ENCODE data around the gene UBXN11.
A peak's percentile ranks its signal among the peaks of the same experiment; 100 is the strongest.

UBXN11 gene

GRCh38 chr1:26345718-26346117 lies 39.3 kb upstream of the UBXN11 start:
- TF ChIP-seq POLR2AphosphoS5 (IDR thresholded peaks at IDR 0.05; ENCODE audit: low read depth, low read length), result no peak
- no peak for TF ChIP-seq TAF1 (IDR thresholded peaks at IDR 0.05; ENCODE audit: borderline replicate concordance, insufficient read depth, low read length)
- TF ChIP-seq, protein P1, sequence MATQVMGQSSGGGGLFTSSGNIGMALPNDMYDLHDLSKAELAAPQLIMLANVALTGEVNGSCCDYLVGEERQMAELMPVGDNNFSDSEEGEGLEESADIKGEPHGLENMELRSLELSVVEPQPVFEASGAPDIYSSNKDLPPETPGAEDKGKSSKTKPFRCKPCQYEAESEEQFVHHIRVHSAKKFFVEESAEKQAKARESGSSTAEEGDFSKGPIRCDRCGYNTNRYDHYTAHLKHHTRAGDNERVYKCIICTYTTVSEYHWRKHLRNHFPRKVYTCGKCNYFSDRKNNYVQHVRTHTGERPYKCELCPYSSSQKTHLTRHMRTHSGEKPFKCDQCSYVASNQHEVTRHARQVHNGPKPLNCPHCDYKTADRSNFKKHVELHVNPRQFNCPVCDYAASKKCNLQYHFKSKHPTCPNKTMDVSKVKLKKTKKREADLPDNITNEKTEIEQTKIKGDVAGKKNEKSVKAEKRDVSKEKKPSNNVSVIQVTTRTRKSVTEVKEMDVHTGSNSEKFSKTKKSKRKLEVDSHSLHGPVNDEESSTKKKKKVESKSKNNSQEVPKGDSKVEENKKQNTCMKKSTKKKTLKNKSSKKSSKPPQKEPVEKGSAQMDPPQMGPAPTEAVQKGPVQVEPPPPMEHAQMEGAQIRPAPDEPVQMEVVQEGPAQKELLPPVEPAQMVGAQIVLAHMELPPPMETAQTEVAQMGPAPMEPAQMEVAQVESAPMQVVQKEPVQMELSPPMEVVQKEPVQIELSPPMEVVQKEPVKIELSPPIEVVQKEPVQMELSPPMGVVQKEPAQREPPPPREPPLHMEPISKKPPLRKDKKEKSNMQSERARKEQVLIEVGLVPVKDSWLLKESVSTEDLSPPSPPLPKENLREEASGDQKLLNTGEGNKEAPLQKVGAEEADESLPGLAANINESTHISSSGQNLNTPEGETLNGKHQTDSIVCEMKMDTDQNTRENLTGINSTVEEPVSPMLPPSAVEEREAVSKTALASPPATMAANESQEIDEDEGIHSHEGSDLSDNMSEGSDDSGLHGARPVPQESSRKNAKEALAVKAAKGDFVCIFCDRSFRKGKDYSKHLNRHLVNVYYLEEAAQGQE (IDR thresholded peaks at IDR 0.05; ENCODE audit: insufficient read depth in 1 of 2, low read depth in 2 of 2, low read length in 2 of 2), result no peak
- TF ChIP-seq FOXP2 (optimal IDR thresholded peaks at IDR 0.05; ENCODE audit: borderline replicate concordance, extremely low read depth, extremely low read length, insufficient read depth), result no peak
- TF ChIP-seq SIN3A (IDR thresholded peaks at IDR 0.05; ENCODE audit: borderline replicate concordance, insufficient read depth, low read length), result no peak

- TF ChIP-seq SIN3A (IDR thresholded peaks at IDR 0.05; ENCODE audit: borderline replicate concordance, insufficient read depth, low read length) (no peak), TAF1 (IDR thresholded peaks at IDR 0.05; ENCODE audit: borderline replicate concordance, insufficient read depth, low read length) (no peak), FOXP2 (optimal IDR thresholded peaks at IDR 0.05; ENCODE audit: borderline replicate concordance, extremely low read depth, extremely low read length, insufficient read depth) (no peak), POLR2AphosphoS5 (IDR thresholded peaks at IDR 0.05; ENCODE audit: low read depth, low read length) (no peak)
- TF ChIP-seq, protein P1 (IDR thresholded peaks at IDR 0.05; ENCODE audit: insufficient read depth in 1 of 2, low read depth in 2 of 2, low read length in 2 of 2), result no peak
These were observed 37.9 kb upstream of the UBXN11 start for GRCh38 chr1:26344147-26344920.

- TF ChIP-seq FOXP2 (optimal IDR thresholded peaks at IDR 0.05; ENCODE audit: borderline replicate concordance, extremely low read depth, extremely low read length, insufficient read depth), result no peak
- TF ChIP-seq, protein P1 (IDR thresholded peaks at IDR 0.05; ENCODE audit: insufficient read depth in 1 of 2, low read depth in 2 of 2, low read length in 2 of 2), result peak in 1 of 2 experiments; percentile 54; a peak in 1 of 4 replicates
These were observed 33.6 kb upstream of the UBXN11 start for GRCh38 chr1:26340047-26340481.

DNA sequence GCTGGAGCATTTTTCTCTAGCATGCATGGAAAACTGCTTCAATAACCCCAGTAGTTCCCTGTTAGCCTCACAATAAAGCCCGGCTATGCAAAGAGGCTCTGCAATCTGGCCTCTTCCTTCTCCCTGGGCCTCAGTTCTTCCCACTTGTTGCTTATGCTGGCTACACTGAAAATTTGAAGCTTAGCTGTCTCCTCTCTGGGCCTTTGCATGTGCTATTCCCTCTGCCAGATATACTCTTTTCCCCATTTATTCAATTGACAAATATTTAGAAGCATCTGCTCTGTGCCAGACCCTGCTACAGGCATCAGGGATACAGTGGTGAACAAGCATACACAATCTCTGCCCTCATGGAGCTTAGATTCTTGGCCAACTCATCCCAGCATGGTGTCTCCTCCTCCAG lies 32.2 kb upstream of the UBXN11 start:
- TF ChIP-seq, protein P1 (IDR thresholded peaks at IDR 0.05; ENCODE audit: insufficient read depth in 1 of 2, low read depth in 2 of 2, low read length in 2 of 2), result no peak
- TF ChIP-seq TAF1 (IDR thresholded peaks at IDR 0.05; ENCODE audit: borderline replicate concordance, insufficient read depth, low read length) (no peak), SIN3A (IDR thresholded peaks at IDR 0.05; ENCODE audit: borderline replicate concordance, insufficient read depth, low read length) (no peak), POLR2AphosphoS5 (IDR thresholded peaks at IDR 0.05; ENCODE audit: low read depth, low read length) (no peak), FOXP2 (optimal IDR thresholded peaks at IDR 0.05; ENCODE audit: borderline replicate concordance, extremely low read depth, extremely low read length, insufficient read depth) (no peak)

All from PFSK-1 (cell line).